Adrenal gland (tissue), 5 donors: ENCODE measurements around the gene TADA2B.

Experiments
- POLR2A ChIP-seq, 2 donors: fragments of 450-650 bp; IDR thresholded peaks; one replicate each; pipeline ENCODE4 v1.6.1; 2017; ENCODE audit warnings: antibody characterized with exemption in 2 of 2, mild to moderate bottlenecking in 2 of 2, moderate library complexity in 1 of 2
- TF ChIP-seq, protein P1 (sequence below), 6 experiments: fragments of 450-650 bp in 4 of 6; fragments of 200-600 bp in 2 of 6; sonication (generic) in 1 of 6; IDR thresholded peaks; 1 replicate in 5 of 6; 2 replicates in 1 of 6; pipeline versions ENCODE4 v1.5.1 to v1.8.0; 2016 to 2021; ENCODE audit warnings: antibody characterized with exemption in 6 of 6, mild to moderate bottlenecking in 2 of 6, moderate library complexity in 1 of 6
- donor health status: DM: no; HTN: no; CAD: no.

DNA sequence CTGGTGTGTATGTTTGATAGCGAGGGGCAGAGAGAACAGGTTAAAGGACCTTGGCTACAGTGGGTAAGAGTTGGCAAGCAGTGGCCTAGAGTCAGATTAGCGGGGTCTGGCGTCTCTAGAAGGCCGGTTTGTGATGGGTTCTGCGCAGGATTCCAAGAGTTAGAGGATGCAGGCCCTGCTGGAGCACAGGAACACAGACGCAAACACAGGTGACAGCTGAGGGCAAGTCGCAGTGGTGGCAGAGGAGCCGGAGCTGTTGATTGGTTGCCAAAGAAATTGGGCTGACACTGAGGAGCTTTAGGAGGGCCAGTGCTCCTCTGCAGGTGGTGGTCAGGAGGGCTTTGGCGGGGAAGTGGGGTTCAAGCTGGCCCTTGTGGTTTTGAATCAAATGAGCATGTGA is 3.8 kb downstream of the TADA2B start:
- no peak for TF ChIP-seq POLR2A (IDR thresholded peaks at IDR 0.05)
- TF ChIP-seq, protein P1, sequence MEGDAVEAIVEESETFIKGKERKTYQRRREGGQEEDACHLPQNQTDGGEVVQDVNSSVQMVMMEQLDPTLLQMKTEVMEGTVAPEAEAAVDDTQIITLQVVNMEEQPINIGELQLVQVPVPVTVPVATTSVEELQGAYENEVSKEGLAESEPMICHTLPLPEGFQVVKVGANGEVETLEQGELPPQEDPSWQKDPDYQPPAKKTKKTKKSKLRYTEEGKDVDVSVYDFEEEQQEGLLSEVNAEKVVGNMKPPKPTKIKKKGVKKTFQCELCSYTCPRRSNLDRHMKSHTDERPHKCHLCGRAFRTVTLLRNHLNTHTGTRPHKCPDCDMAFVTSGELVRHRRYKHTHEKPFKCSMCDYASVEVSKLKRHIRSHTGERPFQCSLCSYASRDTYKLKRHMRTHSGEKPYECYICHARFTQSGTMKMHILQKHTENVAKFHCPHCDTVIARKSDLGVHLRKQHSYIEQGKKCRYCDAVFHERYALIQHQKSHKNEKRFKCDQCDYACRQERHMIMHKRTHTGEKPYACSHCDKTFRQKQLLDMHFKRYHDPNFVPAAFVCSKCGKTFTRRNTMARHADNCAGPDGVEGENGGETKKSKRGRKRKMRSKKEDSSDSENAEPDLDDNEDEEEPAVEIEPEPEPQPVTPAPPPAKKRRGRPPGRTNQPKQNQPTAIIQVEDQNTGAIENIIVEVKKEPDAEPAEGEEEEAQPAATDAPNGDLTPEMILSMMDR (IDR thresholded peaks at IDR 0.05) = no peak
